Trophoblast cell (in vitro differentiated cells and primary cell): Measurements from ENCODE around the gene PROZ.

ENCODE experiments used
- DNase-seq, 2 donors: peaks; one replicate each; pipeline ENCODE4 v3.0.0-alpha.2; 2016
- H2AFZ ChIP-seq: 2 replicates; pipeline ENCODE4 v1.6.1; 2013; ENCODE audit warnings: low read length, moderate library complexity, mild to moderate bottlenecking; ENCODE audit not compliant: insufficient read depth, poor library complexity
- H2AK5ac ChIP-seq: 2 replicates; pipeline ENCODE4 v1.6.1; 2013; ENCODE audit warnings: mild to moderate bottlenecking, low read length
- H2BK120ac ChIP-seq: 2 replicates; pipeline ENCODE4 v1.6.1; 2013; ENCODE audit warnings: low read length, mild to moderate bottlenecking, moderate library complexity; ENCODE audit not compliant: insufficient read depth, poor library complexity
- H2BK12ac ChIP-seq: 2 replicates; pipeline ENCODE4 v1.6.1; 2013; ENCODE audit warnings: mild to moderate bottlenecking, low read length, moderate library complexity
- H2BK5ac ChIP-seq: 2 replicates; pipeline ENCODE4 v1.6.1; 2013; ENCODE audit warnings: low read length, low read depth, moderate library complexity, mild to moderate bottlenecking; ENCODE audit not compliant: poor library complexity
- H3K14ac ChIP-seq: 2 replicates; pipeline ENCODE4 v1.6.1; 2013; ENCODE audit warnings: mild to moderate bottlenecking, low read length
- H3K18ac ChIP-seq: 2 replicates; pipeline ENCODE4 v1.6.1; 2013; ENCODE audit warnings: mild to moderate bottlenecking, low read length
- H3K23ac ChIP-seq: 2 replicates; pipeline ENCODE4 v1.6.1; 2013; ENCODE audit warnings: low read length
- H3K27ac ChIP-seq: 2 replicates; pipeline ENCODE4 v1.5.1; 2013; ENCODE audit warnings: low read depth, mild to moderate bottlenecking, inconsistent platforms, low read length, moderate library complexity
- H3K27me3 ChIP-seq: 2 replicates; pipeline ENCODE4 v1.6.1; 2013; ENCODE audit warnings: inconsistent platforms, mild to moderate bottlenecking, low read length, moderate library complexity; ENCODE audit not compliant: insufficient read depth
- H3K36me3 ChIP-seq, 2 experiments: 1 replicate in 1 of 2; 2 replicates in 1 of 2; pipeline ENCODE4 v1.6.1; 2013; ENCODE audit warnings: low read length in 2 of 2, mild to moderate bottlenecking in 2 of 2, moderate library complexity in 1 of 2; ENCODE audit not compliant: insufficient read depth in 2 of 2, control insufficient read depth in 1 of 2
- H3K4ac ChIP-seq: 2 replicates; pipeline ENCODE4 v1.6.1; 2013; ENCODE audit warnings: low read depth, mild to moderate bottlenecking, low read length, moderate library complexity
- H3K4me1 ChIP-seq, 2 experiments: 1 replicate in 1 of 2; 2 replicates in 1 of 2; pipeline ENCODE4 v1.6.1; 2013; ENCODE audit warnings: low read length in 2 of 2, mild to moderate bottlenecking in 2 of 2, moderate library complexity in 1 of 2; ENCODE audit not compliant: insufficient read depth in 2 of 2, control insufficient read depth in 1 of 2
- H3K4me2 ChIP-seq: 2 replicates; pipeline ENCODE4 v1.6.1; 2013; ENCODE audit warnings: inconsistent platforms, mild to moderate bottlenecking, low read length, moderate library complexity
- H3K4me3 ChIP-seq: 2 replicates; pipeline ENCODE4 v1.5.1; 2013; ENCODE audit warnings: mild to moderate bottlenecking, low read depth, low read length, inconsistent platforms
- H3K79me1 ChIP-seq: one replicate; pipeline ENCODE4 v1.6.1; 2013; ENCODE audit warnings: low read length
- H3K79me2 ChIP-seq: 2 replicates; pipeline ENCODE4 v1.6.1; 2013; ENCODE audit warnings: low read length, mild to moderate bottlenecking; ENCODE audit not compliant: control insufficient read depth, insufficient read depth, poor library complexity
- H3K9ac ChIP-seq: 2 replicates; pipeline ENCODE4 v1.6.1; 2013; ENCODE audit warnings: mild to moderate bottlenecking, low read length
- H3K9me3 ChIP-seq: 2 replicates; pipeline ENCODE4 v1.6.1; 2013; ENCODE audit warnings: low read depth, mild to moderate bottlenecking, control low read depth, inconsistent platforms, low read length; ENCODE audit not compliant: insufficient read depth
- H4K12ac ChIP-seq: 2 replicates; pipeline ENCODE4 v1.6.1; 2013; ENCODE audit warnings: low read depth, mild to moderate bottlenecking, low read length, moderate library complexity
- H4K8ac ChIP-seq: 2 replicates; pipeline ENCODE4 v1.6.1; 2013; ENCODE audit warnings: low read depth, mild to moderate bottlenecking, low read length, moderate library complexity
- H4K91ac ChIP-seq: one replicate; pipeline ENCODE4 v1.6.1; 2013; ENCODE audit warnings: low read depth, mild to moderate bottlenecking, low read length, moderate library complexity
- WGBS: extraction: QIAGEN DNeasy Blood & Tissue Kit; methylation state at CpG from one replicate; pipeline ENCODE4 v1.1.7; 2013; ENCODE audit warnings: missing lambda C conversion rate; ENCODE audit not compliant: insufficient read length, insufficient coverage; ENCODE audit errors: extremely low coverage; 5-methylcytosine and 5-hydroxymethylcytosine counted together

PROZ gene

DNA sequence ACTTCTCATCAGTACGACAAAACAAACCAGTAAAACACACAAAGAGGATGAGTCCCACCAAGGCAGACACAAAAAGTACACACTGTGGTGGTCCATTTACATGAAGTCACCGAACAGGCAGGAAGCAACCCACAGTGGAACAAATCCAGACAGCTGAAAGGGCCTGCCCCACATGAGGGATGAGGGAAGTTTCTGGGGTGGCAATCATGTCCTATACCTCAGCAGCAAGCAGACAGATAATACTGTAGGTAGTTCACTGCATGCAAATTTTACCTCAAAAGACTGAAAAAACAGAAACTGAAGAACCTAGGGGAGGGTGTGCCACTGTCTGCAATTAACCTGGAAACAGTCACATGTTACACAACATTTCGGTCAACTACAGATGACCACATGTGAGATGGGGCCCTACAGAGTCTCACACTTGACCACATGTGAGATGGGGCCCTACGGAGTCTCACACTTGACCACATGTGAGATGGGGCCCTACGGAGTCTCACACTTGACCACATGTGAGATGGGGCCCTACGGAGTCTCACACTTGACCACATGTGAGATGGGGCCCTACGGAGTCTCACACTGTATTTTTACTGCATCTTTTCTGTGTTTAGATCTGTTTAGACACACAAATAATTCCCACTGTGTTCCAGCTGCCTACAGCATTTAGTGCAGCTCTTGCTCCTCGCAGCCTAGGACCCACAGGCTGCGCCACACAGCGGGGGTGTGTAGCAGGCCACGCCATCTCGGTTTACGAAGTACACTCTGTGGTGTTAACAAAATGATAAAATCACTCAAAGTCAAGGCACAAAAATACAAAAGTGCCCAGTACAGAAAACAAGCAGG lies 27.8 kb downstream of the PROZ start:
- H3K36me3 ChIP-seq: peaks cover 23 to 33% of the 10 kb centered on the region in 2 experiments
- H3K9ac ChIP-seq: peak overlapping the region; percentile 46
- no peak overlapping the region for H3K4ac ChIP-seq
- H3K79me1 ChIP-seq: no peaks in the 10 kb centered on the region
- H2AFZ ChIP-seq: no peak overlapping the region
- no peak overlapping the region for H3K18ac ChIP-seq
- H4K8ac ChIP-seq: peak overlapping the region; percentile 33
- DNase-seq: no peak
- H2AK5ac ChIP-seq: no peak overlapping the region
- no peaks in the 10 kb centered on the region for H3K27me3 ChIP-seq
- no peak overlapping the region for H3K23ac ChIP-seq
- H3K4me2 ChIP-seq: no peak overlapping the region
- H3K27ac ChIP-seq: no peak overlapping the region
- no CpG with 5 or more reads among the region's 13 CpGs for WGBS
- no peak overlapping the region for H2BK120ac ChIP-seq
- H3K79me2 ChIP-seq: no peaks in the 10 kb centered on the region
- no peak overlapping the region for H3K4me3 ChIP-seq
- H4K12ac ChIP-seq: no peak overlapping the region
- no peak overlapping the region for H2BK5ac ChIP-seq
- no peaks in the 10 kb centered on the region for H3K9me3 ChIP-seq
- no peak overlapping the region for H3K14ac ChIP-seq
- H3K4me1 ChIP-seq: peaks cover 0 to 4% of the 10 kb centered on the region in 2 experiments
- H4K91ac ChIP-seq: no peak overlapping the region
- H2BK12ac ChIP-seq: no peak overlapping the region

DNA sequence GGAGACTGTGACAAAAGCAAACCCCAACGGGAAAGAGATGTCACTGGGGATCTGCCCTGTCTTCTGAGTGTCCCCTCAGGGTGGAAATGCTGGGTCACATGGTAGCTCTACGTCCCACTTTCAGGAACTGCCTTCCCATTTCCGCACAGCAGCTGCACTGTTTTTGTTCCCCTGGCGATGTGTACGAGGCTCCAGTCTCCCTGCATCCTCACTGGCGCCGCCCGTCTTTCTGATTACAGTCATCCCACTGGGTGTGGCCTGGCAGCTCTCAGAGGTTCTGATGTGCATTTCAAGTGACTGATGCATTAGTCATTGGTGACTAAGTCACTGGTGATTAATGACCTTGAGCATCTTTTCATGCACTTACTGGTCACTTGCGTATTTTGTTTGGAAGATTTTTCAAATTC lies 28.8 kb downstream of the PROZ start:
- Histone ChIP-seq H2BK5ac (no peak overlapping the region), H3K9me3 (no peaks in the 10 kb centered on the region), H4K91ac (no peak overlapping the region), H2BK120ac (no peak overlapping the region), H3K9ac (no peak overlapping the region), H3K23ac (no peak overlapping the region), H3K79me2 (no peaks in the 10 kb centered on the region), H3K4me3 (no peak overlapping the region), H3K27me3 (no peaks in the 10 kb centered on the region), H3K4me2 (no peak overlapping the region), H3K27ac (no peak overlapping the region), H2AFZ (no peak overlapping the region), H3K36me3 (peaks cover 19 to 29% of the 10 kb centered on the region in 2 experiments), H2BK12ac (no peak overlapping the region), H4K12ac (no peak overlapping the region), H2AK5ac (no peak overlapping the region), H3K14ac (no peak overlapping the region), H3K18ac (no peak overlapping the region), H4K8ac (no peak overlapping the region), H3K4ac (no peak overlapping the region), H3K79me1 (no peaks in the 10 kb centered on the region), H3K4me1 (peaks cover 0 to 4% of the 10 kb centered on the region in 2 experiments)
- DNase-seq: peak; percentile 92 to 96
- no CpG with 5 or more reads among the region's 9 CpGs for WGBS

DNA sequence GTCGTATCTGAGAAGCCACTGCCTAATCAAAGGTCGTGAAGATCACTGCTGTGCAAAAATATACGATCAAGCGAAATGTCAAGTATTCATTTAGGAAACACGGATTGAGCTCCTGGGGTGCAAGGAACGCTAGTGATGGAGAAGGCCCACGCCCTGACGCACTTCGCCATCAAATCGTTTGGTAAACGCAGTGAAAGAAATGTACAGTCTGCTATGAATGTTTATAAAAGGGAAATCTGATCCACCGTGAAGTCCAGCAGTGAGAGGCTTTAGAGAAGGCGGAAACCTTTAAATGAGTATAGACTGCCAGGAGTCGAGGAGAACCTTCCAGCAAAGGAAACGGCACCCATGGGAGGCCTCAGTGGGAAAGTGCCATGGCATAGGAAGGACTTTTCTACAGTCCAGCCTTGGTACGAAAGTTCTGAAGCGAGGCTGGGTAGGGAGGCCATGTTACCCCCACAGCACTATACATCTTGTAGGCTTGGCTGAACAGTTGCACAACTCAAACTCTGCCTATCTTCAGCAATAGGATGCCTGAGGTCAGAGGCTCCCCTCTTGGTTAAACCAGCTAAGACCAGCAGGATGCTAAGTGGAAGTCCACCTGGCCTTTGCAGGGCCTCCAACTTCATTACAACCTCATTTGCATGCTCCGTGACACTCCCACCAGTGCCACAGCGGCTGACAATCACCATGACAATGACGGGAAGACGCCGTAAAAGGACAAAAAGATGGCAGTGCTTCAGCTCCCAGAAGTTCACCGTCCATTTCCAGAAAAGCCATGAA lies 29.6 kb downstream of the PROZ start:
- Histone ChIP-seq H3K36me3 (peaks cover 19 to 33% of the 10 kb centered on the region in 2 experiments), H2BK12ac (peak overlapping the region; percentile 69), H3K23ac (no peak overlapping the region), H3K79me2 (no peaks in the 10 kb centered on the region), H3K9me3 (no peaks in the 10 kb centered on the region), H3K18ac (no peak overlapping the region), H4K91ac (peak overlapping the region; percentile 14), H2AK5ac (no peak overlapping the region), H3K4ac (no peak overlapping the region), H3K4me1 (peaks cover 0 to 4% of the 10 kb centered on the region in 2 experiments), H3K27ac (no peak overlapping the region), H2BK5ac (no peak overlapping the region), H3K9ac (no peak overlapping the region), H2AFZ (no peak overlapping the region), H3K14ac (no peak overlapping the region), H3K4me2 (no peak overlapping the region), H3K27me3 (no peaks in the 10 kb centered on the region), H4K12ac (no peak overlapping the region), H3K79me1 (no peaks in the 10 kb centered on the region), H2BK120ac (no peak overlapping the region), H4K8ac (no peak overlapping the region), H3K4me3 (no peak overlapping the region)
- WGBS: no CpG with 5 or more reads among the region's 23 CpGs
- no peak for DNase-seq

DNA sequence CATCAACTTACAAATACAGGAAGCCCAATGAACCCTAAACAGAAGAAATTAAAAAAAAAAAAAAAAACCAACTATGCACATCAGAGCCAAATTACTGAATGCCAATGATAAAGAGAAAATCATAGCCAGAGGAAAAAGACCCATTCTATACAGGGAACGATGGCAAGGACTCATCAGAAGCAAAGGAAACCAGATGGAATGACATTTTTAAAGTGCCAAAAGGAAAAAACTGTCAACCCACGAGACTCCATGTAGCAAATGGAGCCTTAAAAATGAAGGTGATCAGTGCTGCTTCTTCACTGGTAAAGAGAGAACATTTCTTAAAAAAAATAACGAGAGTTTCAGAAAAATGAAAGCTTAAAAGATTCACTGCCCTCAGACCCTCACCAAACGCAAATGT lies 31.7 kb downstream of the PROZ start:
- no peak overlapping the region for H2BK12ac ChIP-seq
- H3K79me1 ChIP-seq: no peaks in the 10 kb centered on the region
- H3K23ac ChIP-seq: no peak overlapping the region
- WGBS: no CpG with 5 or more reads among the region's 4 CpGs
- H3K27me3 ChIP-seq: no peaks in the 10 kb centered on the region
- H3K9ac ChIP-seq: no peak overlapping the region
- DNase-seq: no peak
- H3K79me2 ChIP-seq: no peaks in the 10 kb centered on the region
- H2BK120ac ChIP-seq: no peak overlapping the region
- no peak overlapping the region for H4K8ac ChIP-seq
- H3K27ac ChIP-seq: no peak overlapping the region
- no peak overlapping the region for H3K4ac ChIP-seq
- H3K18ac ChIP-seq: no peak overlapping the region
- H3K14ac ChIP-seq: no peak overlapping the region
- H3K4me1 ChIP-seq: peaks cover 0 to 4% of the 10 kb centered on the region in 2 experiments
- H2BK5ac ChIP-seq: no peak overlapping the region
- no peak overlapping the region for H3K4me3 ChIP-seq
- H2AK5ac ChIP-seq: no peak overlapping the region
- no peaks in the 10 kb centered on the region for H3K9me3 ChIP-seq
- no peak overlapping the region for H3K4me2 ChIP-seq
- no peak overlapping the region for H2AFZ ChIP-seq
- H3K36me3 ChIP-seq: peaks cover 23 to 35% of the 10 kb centered on the region in 2 experiments
- H4K91ac ChIP-seq: no peak overlapping the region
- H4K12ac ChIP-seq: no peak overlapping the region
